NOMO-1 treated with DMSO at 0.1 percent for 48 hours (cell line): ENCODE results near the gene OR4B1.

ENCODE experiments used
- DNase-seq: peaks from one replicate; lab custom pipeline; 2025; ENCODE audit not compliant: unreplicated experiment; lab: John Stamatoyannopoulos, UW

OR4B1 gene

DNA sequence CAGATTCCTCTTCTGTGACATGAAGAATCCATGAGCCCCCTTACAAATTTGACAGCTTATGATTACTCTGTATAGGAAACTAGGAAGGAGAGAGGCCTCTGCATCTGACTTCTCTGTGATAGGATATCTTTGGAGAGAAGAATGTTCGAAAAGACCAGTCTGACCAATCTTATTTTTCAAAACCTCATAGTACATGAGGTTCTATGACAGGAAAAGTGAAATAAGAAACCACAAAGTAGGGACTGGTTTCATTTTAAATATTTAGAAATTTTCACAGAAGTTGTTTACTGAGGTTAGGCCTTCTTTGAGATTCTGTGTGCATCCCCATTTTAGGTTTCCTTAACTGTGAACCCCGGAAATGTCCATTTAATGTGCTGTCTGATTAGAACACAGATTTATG, 45.0 kb downstream of the OR4B1 start:
- no peak for DNase-seq

DNA sequence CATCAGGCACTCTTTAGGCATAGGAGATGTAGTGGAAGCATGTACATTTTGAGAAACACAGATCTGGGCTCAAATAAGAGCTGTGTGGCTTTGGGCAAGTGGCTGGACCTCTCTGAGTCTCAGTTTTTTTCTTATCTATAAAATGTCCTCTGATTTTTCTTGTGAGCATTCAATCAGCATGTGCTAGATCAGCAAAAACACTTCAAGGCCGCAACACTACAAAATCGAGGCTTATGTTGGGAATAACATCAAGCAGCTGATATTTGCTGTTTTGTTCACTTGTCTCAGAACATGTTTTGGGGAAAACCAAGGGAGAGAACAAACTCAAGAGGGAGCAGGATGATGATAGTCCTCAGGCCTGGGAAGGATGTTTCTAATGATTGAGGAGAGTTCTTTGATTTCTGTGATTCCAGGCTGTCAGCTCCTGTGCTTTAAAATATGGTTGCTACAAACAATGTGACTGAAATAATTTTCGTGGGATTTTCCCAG, 46.9 kb downstream of the OR4B1 start, which contains the start of gene OR4X1:
Gene OR4X1 (plus strand): TSS at position 439 of the 489 bp plus-strand sequence. CDS start 0 bp downstream, at position 439.
- no peak for DNase-seq
